ENCODE measurements around the gene KIF12.
"Not testable (repeated sequence)": the region's sequence is repeated elsewhere in the genome, so short reads cannot be mapped to it uniquely, and the experiment has no call there.

Gene KIF12

DNA sequence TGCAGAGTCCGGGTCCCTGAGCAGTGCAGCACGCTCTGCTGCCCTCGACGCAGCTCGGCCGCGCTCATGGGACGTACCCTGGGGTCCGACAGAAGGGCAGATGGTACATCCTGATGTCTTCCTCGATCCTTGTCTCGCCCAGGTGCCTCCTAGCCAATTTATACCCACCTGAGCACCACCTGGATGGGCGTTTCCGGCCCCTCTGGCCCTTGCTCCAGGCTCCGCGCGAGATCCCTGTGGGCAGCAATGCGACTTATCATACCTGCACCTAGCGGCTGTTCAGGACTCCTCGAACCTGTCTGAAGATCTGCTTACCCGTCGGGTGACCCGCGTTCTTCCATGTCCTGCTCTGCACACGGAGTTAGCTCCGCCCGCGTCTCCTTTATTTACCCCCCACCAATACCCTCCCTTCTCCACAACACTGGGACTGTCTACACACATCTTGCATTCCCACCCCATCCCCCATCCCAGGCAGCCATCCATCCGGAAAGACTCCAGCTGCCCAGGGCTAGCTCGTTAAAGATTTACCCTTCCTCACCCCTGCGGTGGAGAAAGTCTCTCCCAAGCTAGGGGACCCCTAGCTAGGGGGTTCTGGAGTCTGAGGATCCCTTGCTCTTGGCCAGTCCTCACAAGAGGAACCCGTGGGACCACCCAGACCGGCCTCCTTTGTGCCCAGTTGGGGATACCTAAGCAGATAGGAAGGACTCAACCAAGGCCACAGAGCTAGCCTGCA lies at the start of gene KIF12:
KIF12 (minus strand) TSS at position 357 of the 733 bp plus-strand sequence; CDS start at position 341, 16 bp downstream.
- FAIRE-seq = no peak

DNA sequence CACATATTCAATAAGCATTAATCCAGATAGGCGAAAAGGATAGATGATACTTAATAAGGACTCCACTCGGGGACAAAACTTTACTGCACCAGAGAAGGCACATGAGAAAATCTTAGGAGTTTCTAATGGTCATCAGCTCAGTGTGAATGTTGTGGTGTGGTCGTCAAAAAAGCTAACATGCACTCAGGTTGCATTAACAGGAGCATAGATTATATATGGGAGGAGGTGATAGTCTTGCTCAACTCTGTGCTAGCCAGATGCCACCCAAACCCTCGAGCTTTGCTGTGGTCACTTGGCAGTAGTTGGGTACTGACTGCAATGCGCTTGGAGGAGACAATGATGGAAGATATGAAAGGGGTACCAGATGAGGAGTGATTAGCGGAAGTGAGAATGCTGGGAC lies 47.6 kb upstream of the KIF12 start:
- FAIRE-seq = no peak

DNA sequence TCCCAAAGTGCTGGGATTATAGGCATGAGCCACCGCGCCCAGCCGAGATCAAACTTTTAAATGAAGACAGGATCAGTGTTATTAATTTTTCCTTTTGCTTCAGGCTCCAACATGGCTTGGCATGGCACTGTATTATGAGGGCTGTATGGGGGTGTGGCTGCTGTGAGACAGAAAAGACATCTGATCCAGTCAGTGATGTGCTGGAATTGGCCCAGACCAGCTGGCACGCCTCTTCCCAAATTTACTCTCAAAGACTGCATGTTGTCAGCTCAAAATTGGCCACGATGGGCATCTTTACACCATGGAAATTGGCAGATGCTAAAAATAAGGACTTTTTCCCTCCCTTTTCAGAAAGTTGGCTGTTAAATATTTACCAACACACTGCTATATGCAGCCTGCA lies 44.1 kb upstream of the KIF12 start:
- FAIRE-seq = no peak

DNA sequence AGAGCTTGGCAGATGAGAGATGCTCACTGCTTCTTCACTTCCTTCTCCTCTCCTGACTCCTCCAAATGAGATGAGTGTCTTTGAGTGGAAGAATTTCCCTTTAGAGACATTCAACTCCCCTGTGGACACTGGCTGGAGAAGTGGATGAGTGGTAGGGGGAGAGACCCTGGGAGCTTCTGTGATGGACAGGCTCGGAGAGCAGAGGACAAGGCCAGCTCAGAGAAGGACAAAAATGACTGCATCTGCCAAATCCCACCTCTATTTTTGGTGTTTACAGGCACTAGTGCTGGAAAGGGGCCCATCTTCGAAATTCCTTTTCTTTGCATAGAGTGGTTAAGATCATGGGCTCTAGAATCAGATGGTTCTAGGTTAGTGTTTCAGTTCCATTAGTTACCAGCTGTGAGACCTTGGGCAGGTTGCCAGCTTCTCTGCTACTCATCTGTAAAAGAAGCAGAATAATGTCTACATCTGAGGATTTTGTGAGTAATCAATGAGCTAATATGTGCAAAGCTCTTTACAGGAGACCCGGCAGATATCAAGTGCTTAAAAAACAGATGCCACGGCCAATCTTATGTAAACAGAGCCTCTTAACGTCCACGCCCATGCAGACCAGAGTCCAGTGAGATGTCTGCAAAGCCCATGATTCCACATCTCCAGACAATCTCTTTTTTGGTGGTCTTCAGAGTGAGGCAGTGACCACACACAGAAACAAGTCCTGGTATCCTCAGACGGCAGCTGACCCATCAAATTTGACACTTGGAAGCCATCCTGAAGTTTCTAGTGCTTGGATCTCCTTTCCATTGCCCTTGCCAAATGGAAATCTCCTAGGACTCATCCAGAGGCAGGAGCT lies 42.7 kb upstream of the KIF12 start:
- no peak for FAIRE-seq

DNA sequence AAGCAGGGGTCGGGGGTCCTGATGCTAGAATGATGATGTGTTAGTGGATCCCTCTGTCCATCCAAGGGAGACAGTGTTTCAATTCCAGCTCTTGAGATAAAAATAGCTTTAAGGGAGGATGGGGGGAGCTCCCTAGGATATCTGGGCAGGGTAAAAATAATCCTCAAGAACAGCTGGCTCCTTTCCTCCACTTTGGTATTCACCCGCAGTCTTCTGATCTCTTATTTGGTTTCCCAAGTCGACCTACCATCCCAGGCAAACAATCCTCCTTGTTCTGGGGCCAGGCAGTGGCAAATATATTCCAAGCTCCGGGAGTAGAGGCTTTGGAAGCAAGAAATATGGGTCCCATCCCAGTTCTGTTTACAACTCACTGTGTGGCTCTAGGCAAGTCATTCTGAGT lies 41.8 kb upstream of the KIF12 start:
- FAIRE-seq = no peak

DNA sequence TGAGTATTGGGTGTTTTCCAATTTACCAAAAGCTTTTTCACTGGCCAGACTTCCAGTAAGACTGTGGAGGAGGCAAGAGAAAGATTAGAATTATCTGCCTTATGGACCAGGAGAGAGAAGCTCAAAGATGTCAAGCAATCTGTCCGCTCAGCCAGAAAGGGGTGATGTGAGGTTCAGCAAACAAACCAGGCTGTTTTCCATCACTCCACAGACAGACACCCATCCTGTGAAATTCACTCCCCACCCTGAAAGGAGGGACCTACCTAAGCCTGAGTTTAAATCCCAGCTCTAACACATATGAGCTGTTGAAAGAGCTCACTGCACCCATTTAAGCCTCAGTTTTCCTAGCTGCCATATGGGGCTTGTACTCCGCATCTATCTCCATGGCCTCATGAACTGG lies 41.3 kb upstream of the KIF12 start:
- no peak for FAIRE-seq

DNA sequence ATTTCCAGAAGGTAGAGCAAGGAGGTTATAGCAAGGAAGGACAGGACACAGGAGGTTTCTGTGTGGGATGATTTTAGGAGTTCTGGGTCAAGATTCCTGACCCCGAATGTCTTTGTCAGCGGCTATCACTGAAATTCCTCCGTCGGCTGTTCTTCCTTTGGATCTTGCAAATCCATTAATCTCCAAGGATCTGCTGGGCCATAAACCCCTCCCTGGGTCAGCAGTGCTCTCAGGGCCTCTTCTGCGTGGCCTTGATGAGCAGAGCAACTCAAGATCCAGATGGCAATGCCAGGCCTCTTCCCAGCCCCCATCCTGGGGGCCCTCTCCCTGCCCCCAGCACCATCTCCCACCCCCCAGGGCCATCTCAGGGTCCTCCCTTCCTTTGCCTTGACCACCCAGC lies 40.0 kb upstream of the KIF12 start:
- no peak for FAIRE-seq

DNA sequence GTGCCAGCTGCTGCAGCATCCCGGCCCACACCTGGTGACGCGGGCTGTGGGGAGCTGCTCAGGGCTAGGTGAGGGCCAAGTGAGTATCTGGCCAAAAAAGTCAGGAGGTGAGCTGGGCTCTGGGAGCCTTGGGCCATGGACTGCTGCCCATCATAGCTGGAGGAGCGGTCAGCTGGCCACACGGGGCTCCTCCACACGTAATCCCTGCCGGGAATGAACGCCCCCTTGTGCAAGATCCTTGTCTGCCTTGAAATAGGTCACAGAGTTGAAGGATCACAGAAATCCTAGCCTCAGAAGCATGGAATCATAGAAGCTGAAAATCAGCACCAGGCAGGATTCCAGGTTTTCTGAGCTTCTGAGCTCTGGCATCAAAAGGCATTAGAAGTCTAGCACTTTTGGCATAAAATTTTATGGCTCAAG lies 39.5 kb upstream of the KIF12 start:
- FAIRE-seq = no peak

DNA sequence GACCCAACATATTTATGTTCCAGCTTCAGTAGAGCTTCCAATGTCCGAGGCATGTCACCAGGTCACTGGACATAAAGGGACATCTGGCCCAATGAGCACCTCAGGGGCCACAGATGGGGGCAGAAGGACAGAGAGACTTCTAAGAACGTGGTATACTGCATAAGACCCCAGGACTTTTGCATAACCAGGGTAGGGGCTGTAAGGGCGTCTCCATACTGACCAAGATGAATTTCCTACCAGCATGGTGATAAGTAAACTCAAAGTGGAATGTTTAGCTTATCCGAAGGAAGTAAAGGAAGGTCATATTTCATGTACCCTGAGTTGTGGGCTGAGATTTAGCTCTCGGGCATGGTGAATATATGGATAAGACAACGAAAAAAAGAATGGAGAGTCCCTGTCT lies 38.7 kb upstream of the KIF12 start:
- FAIRE-seq = no peak

DNA sequence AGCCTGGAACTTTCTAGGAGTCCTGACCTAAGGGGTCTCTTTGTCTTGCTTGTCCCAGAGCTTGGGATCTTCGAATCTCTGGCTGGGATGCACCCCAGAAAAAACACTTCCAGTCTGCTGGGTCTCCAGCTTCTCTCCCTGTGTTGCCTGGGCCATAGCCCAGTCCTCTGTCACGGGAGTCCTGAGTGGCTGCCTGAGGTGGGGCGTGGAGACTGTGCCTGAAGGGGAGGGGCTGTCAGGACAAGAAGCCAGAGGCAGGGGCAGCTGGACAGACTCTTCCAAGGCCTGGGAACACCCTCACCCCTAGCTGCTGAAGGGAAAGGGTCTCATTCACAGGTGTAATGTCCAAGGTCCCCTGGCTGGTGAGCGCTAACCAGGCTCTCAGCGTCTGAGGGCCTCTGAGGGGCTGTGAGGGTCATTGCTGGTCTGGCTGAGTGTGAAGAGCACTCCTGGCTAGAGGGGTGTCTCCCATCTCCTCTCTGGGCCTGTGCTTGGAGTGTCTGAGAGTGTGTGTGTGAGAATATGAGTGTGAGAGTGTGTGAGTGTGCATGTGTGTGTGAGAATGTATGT lies 35.8 kb upstream of the KIF12 start:
- no peak for FAIRE-seq

DNA sequence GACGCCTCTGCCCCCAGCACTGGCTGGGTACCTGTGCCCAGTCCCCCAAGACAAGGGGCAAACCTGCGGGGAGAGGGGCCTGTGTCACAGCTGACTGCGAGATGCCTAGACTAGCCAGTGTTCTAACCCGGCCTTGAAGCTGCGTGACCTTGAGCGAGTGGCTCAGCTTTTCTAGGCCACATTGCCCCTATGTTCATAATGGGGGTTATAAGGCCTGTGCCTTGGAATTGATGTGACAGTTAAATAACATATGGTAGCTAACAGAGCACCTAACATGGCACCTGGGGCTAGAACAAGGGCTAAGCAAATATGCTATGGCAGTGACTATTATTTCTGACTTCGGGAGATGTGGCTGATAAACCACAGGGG lies 33.4 kb upstream of the KIF12 start:
- FAIRE-seq = no peak

DNA sequence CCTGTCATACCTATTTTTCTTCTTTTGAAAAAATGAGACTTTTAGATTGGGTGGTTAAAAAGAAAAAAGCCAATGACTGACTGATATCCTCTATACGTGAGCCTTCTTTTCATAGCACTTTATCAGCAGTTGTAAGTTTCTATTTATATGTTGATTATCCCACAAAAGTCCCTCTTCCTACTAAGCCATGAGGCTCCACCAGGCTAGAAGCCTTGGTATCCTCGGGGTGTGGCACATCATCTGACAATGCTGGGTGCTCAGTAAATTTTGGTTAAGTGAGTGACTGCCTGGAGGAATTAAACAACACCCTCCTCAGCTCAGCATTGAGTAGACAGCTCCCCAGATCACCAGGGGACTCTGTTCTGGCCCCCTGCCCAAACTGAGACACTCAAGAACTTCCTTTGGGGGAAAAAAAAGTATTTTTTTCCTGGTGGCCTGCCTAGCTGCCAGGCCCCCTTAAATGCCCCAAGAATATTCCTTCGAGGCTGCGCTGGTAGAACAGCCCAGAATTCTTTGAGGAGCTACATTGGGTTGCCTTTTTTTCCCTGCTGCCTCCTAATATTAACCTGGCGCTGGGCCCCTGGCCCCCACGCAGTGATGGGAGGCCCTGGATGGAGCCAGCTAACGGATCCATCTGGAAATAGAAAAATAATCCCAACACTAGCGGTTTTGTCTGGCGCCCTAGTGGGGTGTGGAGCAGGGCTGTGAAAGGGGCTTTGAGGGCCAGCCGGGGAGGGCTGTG lies 32.9 kb upstream of the KIF12 start:
- no peak for FAIRE-seq

DNA sequence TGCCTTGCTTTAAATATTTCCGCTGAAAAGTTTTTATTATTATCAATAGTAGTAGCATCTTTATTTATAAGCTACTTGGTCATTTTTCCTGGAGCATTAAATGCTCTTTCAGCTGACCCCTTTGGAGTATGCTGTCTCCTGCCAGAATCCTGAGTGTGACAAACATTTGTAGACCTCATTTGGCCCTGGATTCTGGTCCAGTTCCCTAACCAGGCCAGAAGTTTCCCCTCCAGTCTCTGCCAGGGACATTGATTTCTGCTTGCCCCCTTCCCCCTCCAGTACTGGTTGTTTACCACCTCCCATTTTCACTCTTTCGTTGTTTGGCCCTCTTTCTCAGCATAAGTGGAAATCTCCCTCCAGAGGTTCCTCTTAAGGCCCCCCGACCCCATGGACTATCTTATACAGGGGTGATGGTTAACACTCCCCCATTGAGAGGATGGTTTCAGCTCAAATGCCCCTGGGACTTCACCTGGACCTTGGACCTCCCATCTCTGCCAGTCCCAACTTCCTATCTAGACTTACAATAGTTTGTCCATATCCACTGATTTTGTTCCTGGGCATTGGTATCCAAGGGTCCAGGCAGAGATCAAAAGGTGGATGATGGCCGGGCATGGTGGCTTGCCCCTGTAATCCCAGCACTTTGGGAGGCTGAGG lies 31.7 kb upstream of the KIF12 start:
- FAIRE-seq = no peak

DNA sequence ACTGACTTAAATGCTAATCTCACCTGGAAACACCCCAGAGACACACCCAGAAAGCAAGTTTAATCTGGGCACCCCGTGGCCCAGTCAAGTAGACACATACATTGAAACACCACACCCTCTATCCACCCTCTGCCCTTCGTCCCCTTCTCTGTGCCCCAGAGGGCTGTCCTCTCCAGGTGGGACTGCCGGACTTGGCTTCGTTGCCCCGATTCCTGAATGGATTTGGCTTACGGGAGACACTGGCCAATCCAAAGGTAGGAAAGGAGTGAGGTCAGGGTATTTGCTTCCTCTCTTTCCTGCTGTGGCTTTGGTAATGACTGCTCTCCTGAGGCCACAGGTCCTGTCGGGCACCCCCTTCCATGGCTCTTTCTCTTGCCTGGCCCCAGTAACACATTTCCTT lies 31.0 kb upstream of the KIF12 start:
- no peak for FAIRE-seq

DNA sequence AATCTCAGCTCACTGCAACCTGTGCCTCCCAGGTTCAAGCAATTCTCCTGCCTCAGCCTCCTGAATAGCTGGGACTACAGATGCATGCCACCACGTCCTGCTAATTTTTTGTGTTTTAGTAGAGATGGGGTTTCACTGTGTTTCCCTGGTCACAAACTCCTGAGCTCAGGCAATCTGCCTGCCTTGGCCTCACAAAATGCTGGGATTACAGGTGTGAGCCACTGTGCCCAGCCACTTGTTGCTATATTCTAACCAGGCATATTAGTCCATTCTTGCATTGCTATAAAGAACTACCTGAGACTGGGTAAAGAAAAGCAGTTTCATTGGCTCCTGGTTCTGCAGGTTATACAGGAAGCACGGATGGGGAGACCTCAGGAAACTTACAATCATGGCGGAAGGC lies 29.7 kb upstream of the KIF12 start:
- not testable (repeated sequence) for FAIRE-seq

DNA sequence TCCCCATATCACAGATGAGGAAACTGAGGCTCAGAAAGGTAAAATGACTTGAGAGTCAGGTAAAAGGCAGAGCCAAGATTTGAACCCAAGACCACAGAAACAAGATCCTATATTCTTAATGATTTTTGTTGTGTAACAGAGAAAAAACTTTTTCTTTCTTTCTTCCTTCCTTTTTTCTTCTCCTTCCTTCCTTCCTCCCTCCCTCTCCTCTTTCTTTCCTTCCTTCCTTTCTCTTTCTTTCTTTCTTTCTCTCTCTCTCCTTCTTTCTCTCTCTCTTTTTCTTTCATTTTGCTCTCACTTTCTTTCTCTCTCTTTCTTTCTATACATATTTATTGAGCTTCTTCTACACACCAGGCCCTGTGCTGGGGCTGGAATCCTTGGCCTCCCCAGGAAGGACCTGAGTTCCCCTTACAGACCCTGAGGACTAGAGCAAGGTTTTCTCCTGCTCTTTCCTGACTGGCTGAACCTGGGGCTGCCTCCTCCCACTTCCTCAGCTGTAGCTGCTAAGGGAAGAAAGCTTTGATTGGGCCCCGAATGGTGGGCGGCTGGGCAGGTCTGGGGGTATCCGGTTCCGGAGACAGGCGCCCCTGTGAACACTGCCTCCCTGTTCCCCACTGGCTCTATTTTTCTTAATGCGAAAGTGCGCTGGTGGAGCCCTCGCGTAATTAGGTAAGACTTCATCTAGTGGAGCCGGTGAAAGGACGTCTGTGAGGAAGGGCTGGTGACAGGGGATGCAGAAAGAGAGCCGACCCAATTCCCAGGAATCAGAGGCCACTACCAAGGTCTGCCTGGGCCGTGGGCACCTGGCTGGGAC lies 27.4 kb upstream of the KIF12 start:
- no peak for FAIRE-seq

DNA sequence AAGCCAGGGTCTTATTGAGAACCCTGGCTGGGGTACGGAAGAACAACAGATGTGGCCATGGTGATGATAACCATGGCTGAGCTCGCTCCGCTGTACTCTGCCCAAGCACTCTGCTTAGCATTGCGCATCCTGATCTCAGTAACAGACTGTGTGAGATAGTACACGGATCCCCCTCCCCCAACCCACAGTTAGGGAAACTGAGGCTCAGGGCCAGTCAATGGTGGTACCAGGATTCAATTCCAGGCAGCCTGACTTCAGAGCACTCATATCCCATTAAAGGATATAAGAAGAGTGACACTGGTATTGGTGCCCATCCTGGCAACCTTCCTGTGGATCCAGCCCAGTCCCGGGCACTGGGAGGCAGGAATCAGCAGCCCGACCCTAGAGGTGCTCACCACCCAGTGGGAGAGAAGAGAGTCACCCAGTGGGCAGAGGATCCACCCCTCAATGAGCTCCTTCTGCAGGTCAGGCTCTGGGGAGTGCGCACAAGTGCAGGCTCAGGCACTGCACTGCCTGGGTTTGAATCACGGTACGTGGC lies 26.5 kb upstream of the KIF12 start:
- no peak for FAIRE-seq

DNA sequence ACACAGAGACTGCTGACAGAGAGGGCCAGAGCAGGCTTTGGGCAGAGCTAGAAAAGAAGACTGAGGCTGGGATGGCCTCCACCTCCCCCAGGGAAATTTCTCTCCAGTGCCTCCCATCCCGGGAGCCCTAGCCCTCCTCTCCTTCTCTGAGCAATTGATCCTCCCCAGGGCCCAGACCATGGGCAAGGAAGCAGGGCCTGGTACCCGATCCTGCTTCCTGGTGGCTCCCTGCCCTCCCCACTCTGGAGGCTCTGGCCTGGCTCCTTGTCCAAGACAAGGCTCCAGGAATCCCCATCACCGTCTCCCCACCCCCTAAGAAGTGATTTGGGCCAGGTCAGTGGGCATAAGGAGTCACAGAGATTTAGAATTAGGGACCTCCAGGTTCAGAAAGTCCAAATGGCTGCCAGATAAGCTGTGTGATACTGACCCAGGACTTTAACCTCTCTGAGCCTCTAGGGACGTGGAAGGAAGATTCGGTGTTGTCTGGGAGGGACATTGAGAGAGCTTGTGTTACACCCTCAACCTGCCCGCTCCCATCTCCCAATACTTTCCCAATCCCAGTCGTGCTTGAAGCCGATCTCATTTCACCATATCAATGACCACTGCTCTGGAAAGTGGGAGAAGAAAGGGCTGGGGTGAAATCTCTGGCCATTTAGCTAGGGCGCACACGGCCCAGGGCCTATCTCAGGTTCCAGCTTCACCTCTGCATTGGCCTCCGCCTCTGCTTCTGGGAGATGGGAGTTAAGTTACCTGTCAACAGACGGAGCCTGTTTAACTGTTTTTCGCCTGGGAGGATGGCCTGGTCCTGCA lies 25.8 kb upstream of the KIF12 start:
- FAIRE-seq = no peak

DNA sequence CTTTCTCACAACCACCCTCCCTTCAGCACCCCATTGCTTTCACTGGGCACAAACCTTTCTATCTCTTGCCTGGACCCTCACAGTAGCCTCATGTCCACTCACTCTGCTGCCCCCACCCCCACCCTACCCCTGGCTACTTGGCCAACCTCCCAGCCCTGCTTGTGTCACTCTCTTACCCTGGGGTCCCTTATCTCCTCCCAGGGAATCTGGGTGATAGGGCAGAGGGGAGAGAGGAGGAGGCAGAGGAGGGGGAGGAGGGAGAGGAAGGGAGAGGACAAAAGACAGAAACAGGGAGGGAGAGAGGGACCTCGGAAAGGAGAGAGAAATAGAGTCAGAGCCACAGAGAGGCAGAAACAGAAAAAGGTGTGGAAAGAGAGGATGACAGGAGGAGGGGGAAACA lies 25.0 kb upstream of the KIF12 start:
- FAIRE-seq = no peak

All from G401.6 (cell line).